Measurements from ENCODE around the gene TENT5C.

The TENT5C gene

GRCh38 chr1:117656202-117656641 is 50.4 kb downstream of the TENT5C start:
- no peak for ATAC-seq

GRCh38 chr1:117657031-117657430 is 51.2 kb downstream of the TENT5C start:
- no peak for TF ChIP-seq ZFP30 (CRISPR knock-in tag; IDR thresholded peaks at IDR 0.05)
- no peak for TF ChIP-seq ESRRG (CRISPR knock-in tag; IDR thresholded peaks at IDR 0.05)
- no peak for TF ChIP-seq OSR1 (CRISPR knock-in tag; IDR thresholded peaks at IDR 0.05)
- peak; percentile 82 for ATAC-seq

More at GRCh38 chr1:117656202-117656641, 50.4 kb downstream of the TENT5C start:
- TF ChIP-seq SNAI2 (CRISPR knock-in tag; IDR thresholded peaks at IDR 0.05) (no peak), CREB5 (CRISPR knock-in tag; IDR thresholded peaks at IDR 0.05; ENCODE audit: low read depth) (no peak), ESRRG (CRISPR knock-in tag; IDR thresholded peaks at IDR 0.05) (no peak), TOX (CRISPR knock-in tag; IDR thresholded peaks at IDR 0.05; ENCODE audit: borderline replicate concordance) (no peak), ZFP30 (CRISPR knock-in tag; IDR thresholded peaks at IDR 0.05) (no peak), RARB (CRISPR knock-in tag; IDR thresholded peaks at IDR 0.05) (no peak), PPARA (CRISPR knock-in tag; IDR thresholded peaks at IDR 0.05; ENCODE audit: borderline replicate concordance) (no peak), GLIS3 (CRISPR knock-in tag; IDR thresholded peaks at IDR 0.05) (no peak), CSRNP3 (CRISPR knock-in tag; IDR thresholded peaks at IDR 0.05) (no peak), ZNF8 (CRISPR knock-in tag; IDR thresholded peaks at IDR 0.05) (no peak), POU6F1 (CRISPR knock-in tag; IDR thresholded peaks at IDR 0.05; ENCODE audit: borderline replicate concordance, low read depth) (no peak)

GRCh38 chr1:117657949-117658660 is 52.3 kb downstream of the TENT5C start:
- TF ChIP-seq PATZ1 (CRISPR knock-in tag; IDR thresholded peaks at IDR 0.05; ENCODE audit: borderline replicate concordance) = no peak
- TF ChIP-seq ESRRG (CRISPR knock-in tag; IDR thresholded peaks at IDR 0.05) = no peak
- no peak for TF ChIP-seq CSDC2 (CRISPR knock-in tag; IDR thresholded peaks at IDR 0.05)
- no peak for TF ChIP-seq ZNF70 (CRISPR knock-in tag; IDR thresholded peaks at IDR 0.05)
- no peak for TF ChIP-seq RARB (CRISPR knock-in tag; IDR thresholded peaks at IDR 0.05)
- no peak for TF ChIP-seq ZFP30 (CRISPR knock-in tag; IDR thresholded peaks at IDR 0.05)
- TF ChIP-seq OSR1 (CRISPR knock-in tag; IDR thresholded peaks at IDR 0.05) = no peak
- no peak for TF ChIP-seq PPARA (CRISPR knock-in tag; IDR thresholded peaks at IDR 0.05; ENCODE audit: borderline replicate concordance)
- TF ChIP-seq CREB5 (CRISPR knock-in tag; IDR thresholded peaks at IDR 0.05; ENCODE audit: low read depth) = no peak
- no peak for TF ChIP-seq GLIS3 (CRISPR knock-in tag; IDR thresholded peaks at IDR 0.05)
- no peak for TF ChIP-seq CSRNP3 (CRISPR knock-in tag; IDR thresholded peaks at IDR 0.05)
- TF ChIP-seq TOX (CRISPR knock-in tag; IDR thresholded peaks at IDR 0.05; ENCODE audit: borderline replicate concordance) = no peak
- no peak for TF ChIP-seq TCF4 (CRISPR knock-in tag; IDR thresholded peaks at IDR 0.05; ENCODE audit: borderline replicate concordance)
- ATAC-seq = no peak

- no peak for ATAC-seq
- no peak for TF ChIP-seq ZFP30 (CRISPR knock-in tag; IDR thresholded peaks at IDR 0.05)
- TF ChIP-seq PPARA (CRISPR knock-in tag; IDR thresholded peaks at IDR 0.05; ENCODE audit: borderline replicate concordance) = no peak
- TF ChIP-seq RARB (CRISPR knock-in tag; IDR thresholded peaks at IDR 0.05) = no peak
- TF ChIP-seq ZNF565 (CRISPR knock-in tag; conservative IDR thresholded peaks at IDR 0.05; ENCODE audit: low read depth) = no peak
- no peak for TF ChIP-seq ESRRG (CRISPR knock-in tag; IDR thresholded peaks at IDR 0.05)
- no peak for TF ChIP-seq CSDC2 (CRISPR knock-in tag; IDR thresholded peaks at IDR 0.05)
- no peak for TF ChIP-seq ZNF8 (CRISPR knock-in tag; IDR thresholded peaks at IDR 0.05)
- TF ChIP-seq ZC3H10 (CRISPR knock-in tag; IDR thresholded peaks at IDR 0.05) = no peak
- TF ChIP-seq ARNTL (CRISPR knock-in tag; IDR thresholded peaks at IDR 0.05; ENCODE audit: borderline replicate concordance, low read depth) = no peak
- TF ChIP-seq OSR1 (CRISPR knock-in tag; IDR thresholded peaks at IDR 0.05) = no peak
- no peak for TF ChIP-seq GLIS3 (CRISPR knock-in tag; IDR thresholded peaks at IDR 0.05)
- no peak for TF ChIP-seq POU6F1 (CRISPR knock-in tag; IDR thresholded peaks at IDR 0.05; ENCODE audit: borderline replicate concordance, low read depth)
- TF ChIP-seq CREB5 (CRISPR knock-in tag; IDR thresholded peaks at IDR 0.05; ENCODE audit: low read depth) = no peak
- no peak for TF ChIP-seq ZFP3 (CRISPR knock-in tag; IDR thresholded peaks at IDR 0.05)
- no peak for TF ChIP-seq ZNF70 (CRISPR knock-in tag; IDR thresholded peaks at IDR 0.05)
These were observed 52.8 kb downstream of the TENT5C start for GRCh38 chr1:117658676-117659075.

All from SK-N-SH treated with all-trans-retinoic acid at 6 μM for 48 hours (cell line).